HG03139 (cell line): ENCODE results near the gene WNT10A.

Experiments
- ATAC-seq: cut with Tn5 transposase; IDR thresholded peaks from one replicate; pipeline ENCODE4 v1.9.1; 2021; ENCODE audit not compliant: unreplicated experiment

Gene WNT10A

DNA sequence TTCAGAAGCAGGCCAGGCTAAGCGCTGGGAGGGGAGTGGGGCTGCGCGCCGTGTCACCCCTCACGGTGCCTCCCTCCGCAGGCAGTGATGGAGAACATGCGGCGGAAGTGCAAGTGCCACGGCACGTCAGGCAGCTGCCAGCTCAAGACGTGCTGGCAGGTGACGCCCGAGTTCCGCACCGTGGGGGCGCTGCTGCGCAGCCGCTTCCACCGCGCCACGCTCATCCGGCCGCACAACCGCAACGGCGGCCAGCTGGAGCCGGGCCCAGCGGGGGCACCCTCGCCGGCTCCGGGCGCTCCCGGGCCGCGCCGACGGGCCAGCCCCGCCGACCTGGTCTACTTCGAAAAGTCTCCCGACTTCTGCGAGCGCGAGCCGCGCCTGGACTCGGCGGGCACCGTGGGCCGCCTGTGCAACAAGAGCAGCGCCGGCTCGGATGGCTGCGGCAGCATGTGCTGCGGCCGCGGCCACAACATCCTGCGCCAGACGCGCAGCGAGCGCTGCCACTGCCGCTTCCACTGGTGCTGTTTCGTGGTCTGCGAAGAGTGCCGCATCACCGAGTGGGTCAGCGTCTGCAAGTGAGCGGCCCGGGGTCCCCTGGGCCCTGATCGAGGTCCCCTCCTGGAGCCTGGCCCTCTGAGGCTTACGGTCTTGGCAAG lies 12.2 kb downstream of the WNT10A start:
- ATAC-seq, result peak; percentile 34

DNA sequence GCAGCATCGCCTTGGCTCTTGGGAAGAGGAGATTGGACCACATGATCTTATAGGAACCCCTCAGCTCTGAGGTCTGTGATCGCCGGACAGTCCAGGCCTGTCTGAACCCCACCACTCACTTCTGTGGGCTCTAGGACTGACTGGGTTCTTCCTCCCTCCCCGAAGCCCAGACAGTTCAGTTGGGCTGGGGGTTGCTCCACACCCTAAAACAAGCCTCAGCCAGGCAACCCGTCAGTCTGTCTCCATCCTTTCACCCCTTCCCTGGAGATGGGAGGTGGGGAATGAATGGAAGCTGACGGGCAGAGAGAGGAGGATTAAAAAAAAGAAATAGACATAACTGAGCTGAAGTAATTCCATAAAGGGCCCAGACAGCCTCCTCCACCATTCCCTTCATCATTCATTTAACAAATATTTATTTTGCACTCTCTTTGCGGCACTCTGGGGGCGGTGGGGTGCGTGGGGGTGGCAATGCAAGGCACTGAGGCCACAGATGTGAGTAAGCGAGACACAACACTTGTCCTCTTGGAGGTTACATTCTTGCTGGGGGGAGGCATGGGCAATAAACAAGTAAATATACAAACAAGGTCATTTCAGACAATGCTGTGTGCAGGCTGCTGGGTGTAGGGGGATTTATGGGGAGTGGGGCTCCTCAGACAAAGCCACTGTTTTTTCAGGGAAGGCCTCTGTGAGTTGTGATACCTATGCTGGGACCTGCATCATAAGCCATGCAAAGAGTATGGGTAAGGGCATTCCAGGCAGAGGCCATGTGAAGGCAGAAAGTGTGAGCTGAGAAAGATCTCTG lies 12.9 kb downstream of the WNT10A start:
- ATAC-seq, result no peak

DNA sequence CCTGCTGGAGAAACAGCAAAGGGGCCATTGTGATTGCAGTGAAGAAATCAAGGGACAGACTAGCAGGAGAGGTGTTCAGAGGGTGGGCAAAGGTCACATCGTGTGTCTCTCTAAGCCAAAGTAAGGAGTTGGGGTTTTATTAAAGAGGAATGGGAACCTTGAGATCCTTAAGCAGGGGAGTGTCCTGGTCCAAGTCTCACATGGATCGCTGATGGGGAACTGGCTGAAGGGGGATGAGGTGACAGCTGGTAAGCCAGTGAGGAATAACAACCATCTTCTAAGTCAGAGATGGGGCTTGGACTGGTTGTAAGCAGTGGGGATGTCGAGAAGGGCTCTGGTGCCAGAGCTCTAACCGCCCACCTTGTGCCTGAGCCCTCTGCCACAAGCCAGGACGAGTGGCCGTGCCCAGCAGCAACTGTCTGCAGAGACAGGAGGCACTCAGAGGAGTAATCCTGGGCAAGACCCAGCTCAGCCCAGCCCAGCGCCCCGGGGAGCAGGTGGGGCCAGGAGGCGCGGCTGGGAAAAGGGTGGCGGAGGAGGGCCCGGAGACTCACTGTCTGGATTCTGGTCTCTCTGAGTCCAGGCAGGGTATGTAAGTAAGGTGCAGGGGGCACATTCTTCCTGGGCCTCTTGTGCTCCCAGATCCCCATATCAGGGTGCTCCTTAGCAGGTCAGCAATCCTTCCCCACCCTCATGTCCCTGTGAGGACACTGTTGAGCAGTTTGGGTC lies 13.7 kb downstream of the WNT10A start:
- ATAC-seq, result no peak

DNA sequence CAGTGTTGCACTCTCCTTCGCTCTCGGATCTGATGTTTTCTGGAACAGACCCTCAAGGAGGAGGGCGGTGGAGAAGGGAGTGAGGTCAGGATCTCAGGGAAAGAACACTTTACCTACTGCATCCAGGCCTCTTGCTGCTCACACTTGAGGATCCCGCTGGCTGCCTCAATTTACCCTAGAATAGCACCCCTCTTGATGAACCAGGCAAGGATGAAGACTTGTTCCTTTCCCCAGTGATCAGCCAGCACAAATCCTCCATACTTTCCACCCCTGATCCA lies 14.2 kb downstream of the WNT10A start:
- ATAC-seq, result no peak

DNA sequence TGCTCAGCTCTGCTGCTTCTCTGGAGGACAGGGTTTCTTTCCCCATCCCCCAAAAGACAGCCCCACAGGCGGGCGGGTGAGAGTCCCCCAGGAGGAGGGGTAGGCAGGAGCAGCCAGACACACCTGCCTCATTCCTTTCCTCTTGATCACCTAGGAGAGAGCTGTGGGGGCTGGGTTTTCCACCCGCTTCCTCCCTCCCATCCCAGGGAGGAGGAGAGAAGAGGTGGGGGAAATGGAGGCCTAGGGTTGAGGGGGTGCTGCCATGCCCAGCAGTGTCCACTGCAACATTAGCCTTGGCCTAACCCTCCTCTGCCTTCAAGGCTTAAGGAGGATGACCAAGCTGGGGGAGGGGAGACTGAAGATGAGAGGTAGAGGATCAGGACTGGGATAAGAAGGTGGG lies 14.7 kb downstream of the WNT10A start:
- no peak for ATAC-seq

DNA sequence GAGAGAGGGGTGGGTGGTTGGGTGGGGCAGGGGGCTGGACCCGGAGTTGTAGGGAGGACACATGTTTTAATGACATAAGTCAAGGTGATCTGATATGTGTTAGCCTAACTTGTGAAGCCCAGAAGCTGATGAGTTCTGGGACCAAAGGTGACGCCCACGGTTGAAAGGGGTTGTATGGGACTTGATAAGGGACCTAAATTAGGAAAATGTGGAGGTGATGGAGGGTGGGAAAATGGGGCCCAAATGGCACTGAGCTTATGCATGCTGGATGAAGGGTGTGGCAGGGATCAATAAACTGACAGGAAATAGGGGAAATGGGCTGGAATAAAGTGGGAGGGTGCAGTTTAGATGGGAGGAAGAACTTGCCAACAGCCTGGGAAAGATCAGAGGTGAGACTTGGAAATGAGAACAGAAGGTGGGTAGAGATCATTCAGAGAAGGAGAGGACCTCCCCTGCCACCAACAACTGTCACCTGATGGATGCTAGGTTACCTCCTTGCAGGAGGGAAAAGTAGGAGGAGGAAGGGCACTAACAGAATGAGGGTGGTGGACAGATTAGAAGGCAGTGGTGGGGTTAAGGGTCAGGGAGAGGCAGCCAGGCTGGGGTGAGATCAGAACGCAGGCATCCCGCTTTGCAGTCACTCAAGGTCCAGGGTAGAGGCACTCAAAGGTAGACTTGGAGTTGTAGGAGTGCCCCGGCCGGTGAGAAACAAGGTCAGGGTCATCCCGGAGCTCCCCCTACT lies 15.3 kb downstream of the WNT10A start:
- no peak for ATAC-seq

DNA sequence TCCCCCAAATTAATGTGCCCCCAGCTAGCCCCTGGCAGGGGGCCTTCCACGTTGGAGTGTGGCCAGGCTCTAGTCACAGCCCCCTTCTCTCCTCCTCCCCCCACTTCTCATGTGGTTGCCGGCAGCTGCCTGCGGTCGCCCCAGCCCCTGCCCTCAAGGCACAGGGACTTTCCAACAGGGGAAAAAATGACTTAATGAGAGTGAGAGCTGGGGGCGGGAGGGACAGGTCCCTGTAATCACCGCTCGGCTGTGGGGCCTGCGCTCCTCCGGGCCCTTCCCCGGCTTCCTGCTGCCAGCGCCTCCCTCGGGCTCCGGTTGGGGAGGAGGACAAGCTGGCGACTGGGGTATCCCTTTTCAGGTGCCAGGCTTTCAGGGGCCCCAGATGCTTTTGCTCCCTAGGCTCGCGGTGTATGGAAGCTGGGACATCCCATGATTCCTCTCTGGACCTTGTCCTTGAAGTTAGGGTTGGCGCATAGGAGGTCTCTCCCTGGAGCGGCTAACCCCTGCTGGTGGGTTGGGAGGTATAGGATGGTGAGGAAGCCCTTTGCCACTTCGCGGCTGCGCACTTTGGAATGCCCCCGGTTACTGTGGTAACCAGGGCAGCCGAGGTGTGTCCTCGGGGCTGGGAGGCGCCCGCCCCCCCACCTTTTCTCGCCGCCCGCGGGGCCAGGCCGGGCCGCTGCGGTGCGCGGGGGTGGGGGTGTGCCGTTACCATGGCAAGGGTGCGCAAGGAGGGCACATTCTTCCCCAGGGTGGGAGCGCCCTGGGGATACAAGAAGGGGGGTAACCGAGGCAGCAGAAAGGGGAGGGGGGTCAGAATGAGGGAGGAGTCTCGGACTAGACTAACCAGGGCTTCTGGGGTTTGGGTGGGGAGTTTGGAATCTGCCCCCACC lies 16.1 kb downstream of the WNT10A start:
- peak; percentile 52 for ATAC-seq

DNA sequence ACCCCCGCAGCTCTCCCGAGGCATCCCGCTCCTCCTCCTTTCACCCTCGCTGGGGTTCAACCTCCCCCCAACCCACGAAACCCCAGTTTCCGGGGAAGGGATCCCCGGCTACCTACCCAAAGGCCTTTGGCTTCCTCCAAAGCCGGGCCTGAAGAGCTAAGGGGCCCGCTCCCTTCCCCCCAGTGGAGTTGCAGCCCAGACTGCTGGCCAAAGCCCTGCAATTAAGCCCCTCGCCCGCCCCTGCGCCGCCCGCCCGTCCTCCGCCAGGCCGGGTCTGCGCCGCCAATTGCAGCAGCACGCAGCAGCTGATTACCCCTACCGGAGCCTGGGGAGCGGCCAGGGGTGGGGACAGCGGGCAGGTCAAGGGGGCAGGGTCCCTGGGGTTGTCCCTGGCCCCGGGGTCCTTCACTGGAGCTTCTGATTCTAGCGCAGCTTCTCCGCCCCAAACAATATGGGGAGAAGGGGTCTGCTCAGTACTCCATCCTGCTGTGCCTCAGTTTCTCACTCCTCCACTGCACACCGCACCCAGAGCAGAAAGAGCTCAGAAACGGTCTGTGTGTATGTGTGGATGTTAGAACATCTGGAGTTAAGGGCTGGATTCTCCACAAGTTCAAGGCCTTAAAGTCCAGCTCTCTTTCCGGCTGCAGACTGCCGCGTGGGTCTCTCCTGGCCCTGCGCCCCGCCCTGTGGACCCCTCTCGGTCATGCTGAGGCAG lies 16.9 kb downstream of the WNT10A start:
- ATAC-seq, result no peak

DNA sequence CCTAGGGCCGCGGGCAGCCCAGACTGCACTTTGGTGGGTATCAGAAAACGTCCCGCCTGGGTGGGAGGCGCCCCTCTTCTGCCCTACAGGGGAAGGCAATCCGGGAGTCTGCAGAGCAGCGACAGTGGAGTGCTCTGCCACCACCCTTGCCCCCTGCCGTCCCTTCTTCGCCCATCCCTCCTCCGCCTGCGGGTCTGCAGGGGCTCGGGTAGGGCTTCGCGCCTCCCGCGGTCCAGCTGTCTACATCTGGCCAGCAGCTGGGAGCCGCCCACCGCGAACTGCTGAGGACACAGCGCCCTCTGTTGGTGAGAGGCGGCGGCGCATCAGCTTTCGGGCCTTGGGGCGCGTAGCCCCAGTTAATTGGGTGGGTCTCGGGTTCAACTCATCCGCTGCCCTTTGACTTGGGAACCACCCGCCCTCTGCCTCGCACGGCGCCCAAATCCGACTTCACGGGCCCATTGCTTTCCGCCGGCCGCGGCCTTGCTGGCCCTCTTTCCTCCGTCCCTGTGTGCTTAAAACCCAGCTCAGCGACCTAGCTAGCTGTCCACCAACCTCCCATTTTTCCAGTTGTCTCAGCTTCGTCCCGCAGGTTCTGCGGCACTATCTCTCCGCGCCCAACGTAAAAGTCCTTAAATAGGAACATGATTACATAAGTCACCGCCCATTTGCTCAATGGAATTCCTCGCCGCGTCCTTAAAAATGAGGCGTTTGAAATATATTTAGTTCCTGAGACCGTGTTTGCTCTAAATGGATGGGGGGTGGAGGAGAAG lies 17.6 kb downstream of the WNT10A start:
- no peak for ATAC-seq

DNA sequence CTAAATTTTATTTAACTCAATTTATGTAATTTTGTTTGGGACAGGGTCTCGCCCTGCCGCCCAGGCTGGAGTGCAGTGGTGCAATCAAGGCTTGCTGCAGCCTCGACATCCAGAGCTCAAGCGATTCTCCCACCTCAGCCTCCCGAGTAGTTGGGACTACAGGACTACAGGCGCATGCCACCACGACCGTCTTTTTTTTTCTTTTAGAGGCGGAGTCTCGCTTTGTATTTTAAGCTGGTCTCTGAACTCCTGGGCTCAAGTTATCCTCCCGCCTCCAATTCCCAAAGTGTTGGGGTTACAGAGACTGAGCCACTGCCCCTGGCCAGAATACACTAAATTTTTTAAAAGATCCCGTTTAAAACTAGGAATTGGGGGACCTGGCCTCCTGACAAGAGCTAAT lies 18.5 kb downstream of the WNT10A start:
- ATAC-seq, result no peak

DNA sequence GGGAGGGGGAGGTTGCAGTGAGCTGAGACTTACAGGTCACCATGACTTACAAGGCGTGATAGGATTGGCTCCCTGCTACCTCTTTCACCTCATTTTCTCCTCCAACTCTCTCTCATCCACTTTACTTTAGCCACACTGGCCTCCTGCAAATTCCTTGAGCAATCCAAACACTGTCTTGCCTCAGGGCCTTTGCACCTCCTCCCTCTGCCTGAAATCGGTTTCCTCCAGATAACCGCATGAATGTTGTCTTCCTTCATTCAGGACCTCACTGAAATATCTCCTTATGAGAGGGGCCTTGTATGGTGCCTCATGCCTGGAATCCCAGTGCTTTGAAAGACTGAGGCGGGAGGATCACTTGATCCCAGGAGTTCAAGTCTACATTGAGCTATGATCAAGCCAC lies 21.8 kb downstream of the WNT10A start:
- no peak for ATAC-seq

DNA sequence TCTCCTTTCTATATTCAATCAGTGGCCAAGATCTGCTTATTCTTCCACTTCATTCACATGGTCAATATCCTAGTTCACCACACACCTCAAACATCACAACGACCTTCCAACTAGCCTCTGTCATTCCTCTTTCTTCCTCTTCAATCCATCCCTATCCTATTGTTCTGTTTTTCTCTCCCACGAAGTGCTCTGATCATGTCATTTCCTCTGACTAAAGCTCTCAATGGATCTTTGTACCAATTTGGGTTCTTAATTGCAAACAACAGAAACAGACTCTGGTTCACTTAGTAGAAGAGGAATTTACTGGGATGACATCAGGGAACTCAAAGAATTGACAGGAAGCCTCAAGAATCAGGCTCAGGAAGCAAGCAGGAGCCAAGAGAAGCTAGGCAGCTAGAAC lies 23.5 kb downstream of the WNT10A start:
- no peak for ATAC-seq

DNA sequence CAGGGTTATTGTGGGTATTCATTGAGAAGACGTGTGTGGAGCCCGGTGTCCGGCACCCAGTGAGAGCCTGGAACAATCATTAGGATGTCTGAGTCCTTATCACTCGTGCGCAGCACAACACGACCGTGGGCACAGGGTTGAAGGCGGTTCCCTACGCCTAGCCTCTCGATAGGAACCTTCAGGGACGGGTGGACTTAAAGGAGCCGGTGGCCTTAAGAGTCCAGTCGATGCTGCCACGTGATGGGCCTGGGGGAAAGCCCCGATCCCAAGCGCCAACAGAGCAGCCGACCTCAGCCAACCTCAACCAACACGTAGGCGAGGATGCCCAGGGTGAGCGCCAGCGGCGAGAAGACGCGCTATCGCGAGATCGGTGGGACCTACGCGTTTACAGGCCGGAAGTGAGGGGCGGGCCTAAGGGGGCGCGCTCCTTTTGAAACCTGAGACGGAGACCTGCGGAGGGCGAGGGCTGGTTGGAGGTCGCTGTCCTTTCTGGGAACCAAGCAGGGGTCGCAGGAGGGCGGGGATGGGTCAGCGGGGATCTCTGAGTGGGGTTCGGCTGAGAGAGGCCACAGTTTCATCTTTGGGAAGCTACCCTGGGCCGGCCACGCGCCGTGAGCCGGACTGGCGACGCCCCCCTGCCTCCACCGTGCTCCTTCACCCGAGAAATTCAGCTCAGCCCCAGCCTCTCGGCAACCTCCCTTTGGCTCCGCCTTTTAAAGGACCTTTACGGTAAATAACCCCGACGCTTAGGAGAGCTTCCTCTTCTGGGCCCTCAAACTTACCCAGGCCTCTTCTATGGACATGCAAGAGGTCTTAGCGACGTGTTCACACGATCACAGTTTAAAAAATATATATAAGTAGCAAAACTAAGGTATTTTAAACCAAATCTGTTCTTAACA lies 28.3 kb downstream of the WNT10A start:
- peak; percentile 94 for ATAC-seq

DNA sequence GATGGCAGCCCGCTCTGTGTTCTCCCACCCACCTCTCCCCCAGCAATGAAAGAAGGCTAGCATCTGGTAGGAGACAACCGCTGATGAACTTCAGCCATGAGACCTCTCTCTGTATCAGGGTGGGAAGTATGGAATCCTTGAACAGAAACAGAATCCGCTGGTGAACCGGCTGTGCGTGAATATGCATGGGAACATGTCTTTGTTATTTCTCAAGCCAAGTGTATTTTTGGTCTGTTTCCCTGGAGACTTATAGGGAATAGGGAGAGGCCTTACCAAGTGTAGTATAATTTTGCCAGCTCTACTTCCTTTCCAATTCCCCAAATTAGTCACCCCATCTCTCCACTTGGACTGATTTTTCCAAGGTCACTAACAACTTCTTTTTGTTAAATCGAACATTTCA lies 30.1 kb downstream of the WNT10A start:
- no peak for ATAC-seq

DNA sequence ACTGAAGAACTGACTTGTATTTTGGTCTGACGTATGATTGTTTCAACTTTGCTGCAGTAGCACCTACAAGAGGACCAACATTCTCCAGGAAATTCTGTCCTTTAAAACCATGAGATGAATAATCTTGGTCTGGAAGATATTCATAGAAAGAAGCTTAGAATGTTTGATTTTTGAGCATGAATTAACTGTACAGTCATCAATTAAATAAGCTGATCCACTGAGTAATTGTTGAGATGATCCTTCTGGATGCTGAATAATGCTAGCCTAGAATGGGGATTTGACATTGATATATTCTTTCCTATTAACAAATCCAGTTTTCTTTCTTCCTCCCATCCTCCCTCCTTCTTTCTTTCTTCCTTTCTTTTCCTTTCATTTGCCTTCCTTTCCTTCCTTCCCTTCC lies 39.9 kb downstream of the WNT10A start:
- ATAC-seq, result no peak

DNA sequence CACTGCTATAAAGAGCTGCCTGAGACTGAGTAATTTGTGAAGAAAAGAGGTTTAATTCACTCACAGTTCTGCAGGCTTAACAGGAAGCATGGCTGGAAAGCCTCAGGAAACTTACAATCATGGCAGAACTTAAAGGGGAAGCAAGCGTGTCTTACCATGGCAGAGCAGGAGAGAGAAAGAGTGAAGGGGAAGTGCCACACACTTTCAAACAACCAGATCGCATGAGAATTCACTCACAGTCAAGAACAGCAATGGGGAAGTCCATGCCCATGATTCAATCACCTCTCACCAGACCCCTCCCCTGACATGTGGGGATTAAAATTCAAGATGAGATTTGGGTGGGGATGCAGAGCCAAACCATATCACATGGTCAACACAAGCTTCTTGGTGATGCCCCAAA lies 44.1 kb downstream of the WNT10A start:
- no peak for ATAC-seq

DNA sequence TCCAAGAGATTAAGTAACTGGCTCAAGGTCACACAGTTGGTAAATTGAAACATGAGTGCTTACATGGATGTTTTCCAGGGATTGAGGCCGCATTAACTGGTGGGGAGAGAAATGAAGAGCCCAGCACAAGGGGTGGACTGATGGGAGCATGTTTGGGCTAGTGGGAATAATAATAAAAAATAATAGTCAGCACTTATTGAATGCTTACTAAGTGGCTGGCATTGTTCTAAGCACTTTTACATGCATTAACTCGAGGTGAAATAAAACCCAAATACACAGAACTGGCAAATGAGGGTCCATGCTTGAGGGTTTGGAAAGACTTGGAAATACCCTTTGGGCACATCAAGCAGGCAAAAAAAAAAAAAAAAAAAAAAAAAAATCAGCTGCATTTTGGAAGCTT lies 44.8 kb downstream of the WNT10A start:
- no peak for ATAC-seq

DNA sequence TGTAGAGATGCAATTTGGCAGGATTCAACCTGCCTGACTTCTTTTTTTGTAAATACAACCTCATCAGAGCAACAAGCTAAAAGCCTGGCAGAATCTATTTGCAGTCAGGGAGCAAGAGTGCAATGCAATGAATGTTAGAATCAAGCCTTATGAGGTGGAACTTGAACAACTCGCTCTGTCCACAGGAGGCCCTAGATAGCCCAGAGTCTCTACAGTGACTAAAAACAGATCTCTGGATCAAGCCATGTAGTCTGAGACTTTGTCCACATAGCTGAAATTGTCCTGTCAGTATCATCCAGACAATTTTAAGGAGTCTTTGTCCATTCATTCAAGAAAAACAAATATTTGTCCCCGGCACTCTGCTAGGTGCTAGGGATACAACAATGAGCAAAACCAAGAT lies 46.8 kb downstream of the WNT10A start:
- no peak for ATAC-seq
